Cardiac muscle cell (in vitro differentiated cells and primary cell): ENCODE results near the gene SLC6A13. TPM values are rescaled to one million over a fixed set of nuclear protein-coding genes. Genes with fewer than 3 reads are reported as not detected.

ENCODE experiments used
- DNase-seq, 2 donors: peaks; one replicate each; pipeline versions ENCODE4 v3.0.0 to v3.0.0-alpha.2; 2010 to 2017; ENCODE audit warnings: low read depth in 1 of 2, low spot score in 1 of 2
- H3K27ac ChIP-seq: fragments of 200-600 bp; sonication (generic); 2 replicates; pipeline ENCODE4 v1.5.1; 2016
- H3K27me3 ChIP-seq: fragments of 200-600 bp; sonication (generic); 2 replicates; pipeline ENCODE4 v1.6.0; 2016; ENCODE audit warnings: control low read depth
- H3K36me3 ChIP-seq: fragments of 200-600 bp; sonication (generic); 2 replicates; pipeline ENCODE4 v1.5.1; 2016; ENCODE audit warnings: control low read depth
- H3K4me1 ChIP-seq: fragments of 200-600 bp; sonication (generic); 2 replicates; pipeline ENCODE4 v1.8.1; 2017; ENCODE audit warnings: low read depth, mild to moderate bottlenecking, mixed run types
- H3K4me3 ChIP-seq: fragments of 200-600 bp; sonication (generic); 2 replicates; pipeline ENCODE4 v1.5.1; 2016; ENCODE audit warnings: mild to moderate bottlenecking
- H3K9me3 ChIP-seq: fragments of 200-600 bp; sonication (generic); 2 replicates; pipeline ENCODE4 v1.5.1; 2017; ENCODE audit warnings: low read depth, mild to moderate bottlenecking, control low read depth
- CTCF ChIP-seq: IDR thresholded peaks from 2 replicates; pipeline ENCODE4 v1.5.1; 2012; ENCODE audit warnings: low read depth, mild to moderate bottlenecking, low read length
- polyA plus RNA-seq: library from polyadenylated mRNA; unstranded; fragments of >200 nt; fragmentation: Nextera tagmentation; extraction: Ambion mirVana; gene quantifications from 2 replicates; pipeline ENCODE4 v1.2.1, GENCODE V29; 2016
- total RNA-seq: library from RNA; depleted of rRNA; stranded (reverse); fragments of >200 nt; gene quantifications from 2 replicates; pipeline ENCODE4 v1.2.3, GENCODE V29; 2016

SLC6A13 gene
- total and polyA plus RNA-seq, 2 experiments from 2014 or later, result 2.3 to 3.8 TPM

GRCh38 chr12:206746-207440, 55.7 kb downstream of the SLC6A13 start:
- peaks cover 38% of the 10 kb centered on the region for H3K27me3 ChIP-seq
- no peak for DNase-seq
- H3K4me1 ChIP-seq, result peaks cover 15% of the 10 kb centered on the region
- no peaks in the 10 kb centered on the region for H3K9me3 ChIP-seq
- H3K27ac ChIP-seq, result no peak overlapping the region
- TF ChIP-seq CTCF, result no peak
- no peak overlapping the region for H3K4me3 ChIP-seq
- no peaks in the 10 kb centered on the region for H3K36me3 ChIP-seq

GRCh38 chr12:205026-205425, 57.6 kb downstream of the SLC6A13 start:
- H3K27me3 ChIP-seq, result peaks cover 53% of the 10 kb centered on the region

GRCh38 chr12:204261-204678, 58.4 kb downstream of the SLC6A13 start:
- Histone ChIP-seq H3K36me3 (no peaks in the 10 kb centered on the region), H3K27ac (no peak overlapping the region), H3K4me3 (peak overlapping the region; percentile 65), H3K27me3 (peaks cover 56% of the 10 kb centered on the region), H3K9me3 (no peaks in the 10 kb centered on the region), H3K4me1 (peaks cover 4% of the 10 kb centered on the region)
- no peak for TF ChIP-seq CTCF
- no peak for DNase-seq

More at GRCh38 chr12:205026-205425, 57.6 kb downstream of the SLC6A13 start:
- H3K9me3 ChIP-seq, result no peaks in the 10 kb centered on the region
- DNase-seq, result no peak
- no peaks in the 10 kb centered on the region for H3K36me3 ChIP-seq
- no peak for TF ChIP-seq CTCF
- H3K4me3 ChIP-seq, result no peak overlapping the region
- H3K4me1 ChIP-seq, result peaks cover 4% of the 10 kb centered on the region
- H3K27ac ChIP-seq, result no peak overlapping the region

GRCh38 chr12:203462-204260, 59.0 kb downstream of the SLC6A13 start:
- Histone ChIP-seq H3K4me1 (peaks cover 4% of the 10 kb centered on the region), H3K27me3 (peaks cover 56% of the 10 kb centered on the region), H3K4me3 (peak overlapping the region; percentile 65), H3K27ac (no peak overlapping the region), H3K36me3 (no peaks in the 10 kb centered on the region), H3K9me3 (no peaks in the 10 kb centered on the region)
- TF ChIP-seq CTCF, result peak; percentile 7
- DNase-seq, result peak; percentile 31 to 75

- no peak overlapping the region for H3K27ac ChIP-seq
- no peaks in the 10 kb centered on the region for H3K9me3 ChIP-seq
- TF ChIP-seq CTCF, result no peak
- DNase-seq, result no peak
- H3K4me3 ChIP-seq, result peak overlapping the region; percentile 65
- peaks cover 56% of the 10 kb centered on the region for H3K27me3 ChIP-seq
- peaks cover 4% of the 10 kb centered on the region for H3K4me1 ChIP-seq
- H3K36me3 ChIP-seq, result no peaks in the 10 kb centered on the region
Observed at GRCh38 chr12:203074-203461, 59.6 kb downstream of the SLC6A13 start.
